Rectal smooth muscle tissue (tissue), 1 donor: ENCODE measurements around the gene NSUN7.

Source experiments
- H3K27ac ChIP-seq: one replicate; pipeline ENCODE4 v1.7.0; 2013; ENCODE audit warnings: low read depth, low read length, inconsistent platforms
- H3K27me3 ChIP-seq: one replicate; pipeline ENCODE4 v1.7.0; 2013; ENCODE audit warnings: low read length; ENCODE audit not compliant: control insufficient read depth, insufficient read depth
- H3K36me3 ChIP-seq: one replicate; pipeline ENCODE4 v1.7.0; 2013; ENCODE audit warnings: low read length; ENCODE audit not compliant: control insufficient read depth, insufficient read depth
- H3K4me1 ChIP-seq: one replicate; pipeline ENCODE4 v1.7.0; 2013; ENCODE audit warnings: low read length; ENCODE audit not compliant: control insufficient read depth, insufficient read depth
- H3K4me3 ChIP-seq: one replicate; pipeline ENCODE4 v1.7.0; 2013; ENCODE audit warnings: low read length
- H3K9ac ChIP-seq: one replicate; pipeline ENCODE4 v1.7.0; 2013; ENCODE audit warnings: low read length

Gene NSUN7

GRCh38 chr4:40827758-40828157 is 78.0 kb downstream of the NSUN7 start:
- H3K4me3 ChIP-seq = no peak overlapping the region
- H3K36me3 ChIP-seq = peaks cover 6% of the 10 kb centered on the region
- H3K27ac ChIP-seq = no peak overlapping the region
- no peak overlapping the region for H3K9ac ChIP-seq
- no peaks in the 10 kb centered on the region for H3K4me1 ChIP-seq
- no peaks in the 10 kb centered on the region for H3K27me3 ChIP-seq

DNA sequence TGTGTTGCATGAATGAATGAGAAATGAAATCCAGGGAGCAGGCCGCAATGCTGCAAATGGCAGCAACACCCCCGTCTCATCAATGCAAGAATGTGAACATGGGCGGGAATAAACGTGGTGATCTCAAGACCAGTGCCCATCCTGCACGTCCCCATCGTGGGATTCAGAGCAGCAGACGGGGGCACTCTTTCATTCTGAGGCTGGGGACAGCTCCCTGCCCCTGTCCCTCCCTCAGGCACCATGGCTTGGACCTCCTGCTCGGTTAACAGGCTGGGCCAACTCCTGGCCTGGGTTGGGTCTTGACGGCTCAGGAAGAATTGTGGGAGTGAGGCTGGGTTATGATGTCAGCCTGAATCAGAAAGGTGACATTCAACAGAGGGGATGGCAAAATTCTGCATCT is 78.9 kb downstream of the NSUN7 start:
- Histone ChIP-seq H3K4me3 (no peak overlapping the region), H3K27ac (no peak overlapping the region), H3K9ac (no peak overlapping the region), H3K36me3 (peaks cover 6% of the 10 kb centered on the region), H3K4me1 (no peaks in the 10 kb centered on the region), H3K27me3 (no peaks in the 10 kb centered on the region)

GRCh38 chr4:40829586-40829985 is 79.8 kb downstream of the NSUN7 start:
- H3K27me3 ChIP-seq = no peaks in the 10 kb centered on the region
- H3K27ac ChIP-seq = no peak overlapping the region
- no peak overlapping the region for H3K9ac ChIP-seq
- peaks cover 6% of the 10 kb centered on the region for H3K36me3 ChIP-seq
- H3K4me1 ChIP-seq = no peaks in the 10 kb centered on the region
- no peak overlapping the region for H3K4me3 ChIP-seq

- H3K4me3 ChIP-seq = no peak overlapping the region
- no peak overlapping the region for H3K9ac ChIP-seq
- H3K4me1 ChIP-seq = no peaks in the 10 kb centered on the region
- no peaks in the 10 kb centered on the region for H3K27me3 ChIP-seq
- no peaks in the 10 kb centered on the region for H3K36me3 ChIP-seq
- H3K27ac ChIP-seq = no peak overlapping the region
Measured at GRCh38 chr4:40831146-40831907, 81.6 kb downstream of the NSUN7 start.

DNA sequence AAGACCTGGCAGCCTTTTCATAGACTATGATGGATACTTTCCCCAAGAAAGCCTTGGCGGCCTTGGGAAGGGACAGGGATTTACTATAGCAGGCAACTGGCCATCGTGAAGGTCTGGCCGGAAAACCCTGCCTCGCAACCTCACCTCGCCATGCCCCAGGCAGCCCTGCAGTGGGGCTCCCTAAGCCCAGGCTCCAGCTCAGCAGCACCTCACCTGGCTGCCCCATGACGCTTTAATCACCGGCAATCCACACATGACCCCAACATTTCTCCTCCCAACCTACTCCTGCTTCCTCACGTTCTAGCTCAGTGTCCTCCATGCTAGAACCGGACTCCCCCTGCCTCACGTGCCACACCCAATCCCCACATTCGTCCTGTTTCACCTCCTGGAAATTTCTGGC is 82.4 kb downstream of the NSUN7 start:
- Histone ChIP-seq H3K27me3 (no peaks in the 10 kb centered on the region), H3K36me3 (no peaks in the 10 kb centered on the region), H3K9ac (no peak overlapping the region), H3K4me3 (no peak overlapping the region), H3K4me1 (peaks cover under 1% of the 10 kb centered on the region), H3K27ac (no peak overlapping the region)

- Histone ChIP-seq H3K4me3 (no peak overlapping the region), H3K9ac (no peak overlapping the region), H3K4me1 (peaks cover 5% of the 10 kb centered on the region), H3K27me3 (no peaks in the 10 kb centered on the region), H3K36me3 (no peaks in the 10 kb centered on the region), H3K27ac (no peak overlapping the region)
Measured at GRCh38 chr4:40833212-40833611, 83.5 kb downstream of the NSUN7 start.

- no peak overlapping the region for H3K4me3 ChIP-seq
- no peaks in the 10 kb centered on the region for H3K36me3 ChIP-seq
- peaks cover 5% of the 10 kb centered on the region for H3K4me1 ChIP-seq
- peak overlapping the region; percentile 55 for H3K27ac ChIP-seq
- no peak overlapping the region for H3K9ac ChIP-seq
- no peaks in the 10 kb centered on the region for H3K27me3 ChIP-seq
Measured at GRCh38 chr4:40837094-40837870, 87.5 kb downstream of the NSUN7 start.

- H3K36me3 ChIP-seq = no peaks in the 10 kb centered on the region
- peaks cover 5% of the 10 kb centered on the region for H3K4me1 ChIP-seq
- H3K9ac ChIP-seq = no peak overlapping the region
- no peak overlapping the region for H3K27ac ChIP-seq
- H3K4me3 ChIP-seq = no peak overlapping the region
- H3K27me3 ChIP-seq = no peaks in the 10 kb centered on the region
Measured at GRCh38 chr4:40838742-40839141, 89.0 kb downstream of the NSUN7 start.

GRCh38 chr4:40840255-40840984 is 90.7 kb downstream of the NSUN7 start:
- no peak overlapping the region for H3K9ac ChIP-seq
- H3K27ac ChIP-seq = no peak overlapping the region
- no peaks in the 10 kb centered on the region for H3K27me3 ChIP-seq
- no peaks in the 10 kb centered on the region for H3K36me3 ChIP-seq
- no peak overlapping the region for H3K4me3 ChIP-seq
- peaks cover 5% of the 10 kb centered on the region for H3K4me1 ChIP-seq

- no peak overlapping the region for H3K27ac ChIP-seq
- H3K9ac ChIP-seq = no peak overlapping the region
- peaks cover 5% of the 10 kb centered on the region for H3K4me1 ChIP-seq
- H3K27me3 ChIP-seq = no peaks in the 10 kb centered on the region
- no peak overlapping the region for H3K4me3 ChIP-seq
- H3K36me3 ChIP-seq = no peaks in the 10 kb centered on the region
Measured at GRCh38 chr4:40840985-40841571, 91.3 kb downstream of the NSUN7 start.

GRCh38 chr4:40842318-40842717 is 92.6 kb downstream of the NSUN7 start:
- H3K36me3 ChIP-seq = no peaks in the 10 kb centered on the region
- peaks cover 3% of the 10 kb centered on the region for H3K4me1 ChIP-seq
- no peaks in the 10 kb centered on the region for H3K27me3 ChIP-seq
- H3K9ac ChIP-seq = no peak overlapping the region
- H3K4me3 ChIP-seq = no peak overlapping the region
- no peak overlapping the region for H3K27ac ChIP-seq

DNA sequence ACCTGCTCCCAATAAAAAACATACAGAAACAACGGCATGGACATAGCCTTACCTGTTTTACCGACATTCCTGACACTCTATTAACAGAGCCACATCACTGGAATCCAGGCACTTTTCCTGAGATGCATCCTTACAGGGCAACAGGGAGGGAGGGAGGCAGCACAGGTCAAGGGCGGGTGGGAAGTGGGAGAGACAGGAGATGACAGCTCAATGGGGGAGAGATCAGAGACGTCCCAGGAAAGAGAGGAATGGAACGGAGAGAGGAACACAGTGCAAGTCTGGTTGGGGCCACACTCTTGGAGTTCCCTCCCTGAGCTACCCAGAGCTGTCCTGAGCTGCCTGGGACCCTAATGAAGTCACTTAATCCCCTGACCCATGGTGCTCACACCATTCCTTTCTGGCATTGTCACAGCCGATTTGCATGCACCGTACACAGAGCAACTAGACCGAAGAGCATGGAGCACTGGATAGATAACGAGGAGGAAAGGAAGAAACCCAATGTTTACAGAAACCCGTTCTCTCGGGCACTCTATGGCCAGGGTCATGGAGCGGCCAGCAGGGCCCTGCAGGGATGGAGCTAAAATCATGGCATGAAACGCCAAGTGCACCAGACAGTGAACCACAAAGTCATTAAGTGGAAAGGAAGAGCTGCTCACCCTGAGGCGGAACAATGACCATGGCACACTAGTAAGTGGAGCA is 93.1 kb downstream of the NSUN7 start:
- Histone ChIP-seq H3K4me1 (no peaks in the 10 kb centered on the region), H3K4me3 (no peak overlapping the region), H3K27ac (no peak overlapping the region), H3K27me3 (no peaks in the 10 kb centered on the region), H3K9ac (no peak overlapping the region), H3K36me3 (no peaks in the 10 kb centered on the region)
